HG02798 (cell line): ENCODE measurements around the gene HS6ST1.
A peak's percentile ranks its signal among the peaks of the same experiment; 100 is the strongest.

Experiments used
- ATAC-seq: cut with Tn5 transposase; IDR thresholded peaks from one replicate; pipeline ENCODE4 v1.9.1; 2021; ENCODE audit warnings: mild to moderate bottlenecking; ENCODE audit not compliant: unreplicated experiment, poor library complexity

The HS6ST1 gene, protein sequence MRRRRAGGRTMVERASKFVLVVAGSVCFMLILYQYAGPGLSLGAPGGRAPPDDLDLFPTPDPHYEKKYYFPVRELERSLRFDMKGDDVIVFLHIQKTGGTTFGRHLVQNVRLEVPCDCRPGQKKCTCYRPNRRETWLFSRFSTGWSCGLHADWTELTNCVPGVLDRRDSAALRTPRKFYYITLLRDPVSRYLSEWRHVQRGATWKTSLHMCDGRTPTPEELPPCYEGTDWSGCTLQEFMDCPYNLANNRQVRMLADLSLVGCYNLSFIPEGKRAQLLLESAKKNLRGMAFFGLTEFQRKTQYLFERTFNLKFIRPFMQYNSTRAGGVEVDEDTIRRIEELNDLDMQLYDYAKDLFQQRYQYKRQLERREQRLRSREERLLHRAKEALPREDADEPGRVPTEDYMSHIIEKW

DNA sequence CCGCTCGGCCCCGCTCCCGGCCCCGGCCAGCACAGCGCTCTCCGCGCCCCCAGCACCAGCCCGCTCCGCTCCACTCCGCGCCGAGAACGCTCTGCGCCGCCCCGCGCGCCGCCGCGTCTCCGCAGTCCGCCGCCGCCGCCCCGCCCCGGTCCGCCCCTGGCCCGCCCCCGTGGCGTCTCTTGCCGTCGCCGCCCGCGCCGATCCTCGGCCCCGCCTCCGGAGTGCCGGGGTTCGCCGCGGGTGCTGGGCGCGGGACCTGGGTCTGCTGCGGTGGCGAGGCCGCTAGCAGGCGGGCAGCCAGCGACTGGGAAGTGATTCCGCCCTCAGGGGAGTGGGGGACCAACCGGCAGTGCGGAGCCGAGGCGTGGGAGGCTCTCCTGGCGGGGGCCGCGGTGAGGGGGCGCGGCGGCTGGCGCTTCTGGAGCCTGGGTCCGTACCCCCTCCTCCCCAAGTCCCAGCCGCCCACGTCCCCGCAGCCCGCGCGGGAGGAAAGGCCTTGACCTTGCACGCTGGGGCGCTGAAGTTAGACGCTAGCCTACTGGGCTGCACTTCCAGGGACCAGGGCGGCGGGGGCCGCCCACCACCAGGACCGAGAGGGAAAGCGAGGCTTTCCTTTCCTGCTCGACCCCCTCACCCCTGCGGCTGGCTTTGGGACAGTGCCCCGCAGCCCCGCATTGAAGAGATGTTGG is at the start of gene HS6ST1:
Gene HS6ST1 (minus strand): TSS at position 93 of the 689 bp plus-strand sequence. CDS start 305 bp downstream, outside the sequence.
- peak; percentile 74 for ATAC-seq

DNA sequence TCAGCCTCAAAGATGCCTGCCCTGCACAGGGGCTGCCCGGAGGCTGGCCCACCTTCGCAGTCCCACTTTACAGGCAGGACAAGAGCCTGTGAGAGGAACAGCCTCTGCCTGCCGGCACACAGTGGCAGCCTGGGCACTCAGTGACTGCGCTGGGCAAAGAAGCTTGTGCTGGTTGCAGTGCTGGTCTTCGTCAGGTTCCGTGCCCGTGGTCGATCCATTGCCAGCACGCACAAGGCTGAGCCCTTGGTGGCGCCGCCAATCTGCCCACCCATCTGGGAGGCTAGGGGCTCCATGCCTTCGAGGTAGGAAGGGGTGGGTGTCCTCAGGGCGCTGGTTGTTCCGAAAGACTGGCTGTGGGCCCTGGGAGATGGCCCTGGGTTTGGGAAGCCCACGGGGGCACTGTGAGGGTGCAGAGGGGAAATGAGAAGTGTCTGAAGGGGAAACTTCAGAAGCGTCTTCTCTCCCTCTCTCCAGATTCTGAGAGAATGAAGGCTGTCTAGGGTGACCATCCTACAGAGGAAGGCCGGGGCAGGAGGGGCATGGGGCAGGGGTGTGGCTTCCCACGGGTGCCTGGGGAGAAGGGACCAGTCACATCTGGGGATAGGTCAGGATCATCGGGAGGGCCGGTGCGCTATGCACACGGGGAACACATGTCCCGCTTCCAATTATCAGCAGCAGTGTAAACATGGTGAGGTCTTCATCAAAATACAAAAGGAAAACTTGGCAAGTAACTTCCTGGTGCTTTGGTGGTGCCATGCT is 49.1 kb upstream of the HS6ST1 start:
- no peak for ATAC-seq

DNA sequence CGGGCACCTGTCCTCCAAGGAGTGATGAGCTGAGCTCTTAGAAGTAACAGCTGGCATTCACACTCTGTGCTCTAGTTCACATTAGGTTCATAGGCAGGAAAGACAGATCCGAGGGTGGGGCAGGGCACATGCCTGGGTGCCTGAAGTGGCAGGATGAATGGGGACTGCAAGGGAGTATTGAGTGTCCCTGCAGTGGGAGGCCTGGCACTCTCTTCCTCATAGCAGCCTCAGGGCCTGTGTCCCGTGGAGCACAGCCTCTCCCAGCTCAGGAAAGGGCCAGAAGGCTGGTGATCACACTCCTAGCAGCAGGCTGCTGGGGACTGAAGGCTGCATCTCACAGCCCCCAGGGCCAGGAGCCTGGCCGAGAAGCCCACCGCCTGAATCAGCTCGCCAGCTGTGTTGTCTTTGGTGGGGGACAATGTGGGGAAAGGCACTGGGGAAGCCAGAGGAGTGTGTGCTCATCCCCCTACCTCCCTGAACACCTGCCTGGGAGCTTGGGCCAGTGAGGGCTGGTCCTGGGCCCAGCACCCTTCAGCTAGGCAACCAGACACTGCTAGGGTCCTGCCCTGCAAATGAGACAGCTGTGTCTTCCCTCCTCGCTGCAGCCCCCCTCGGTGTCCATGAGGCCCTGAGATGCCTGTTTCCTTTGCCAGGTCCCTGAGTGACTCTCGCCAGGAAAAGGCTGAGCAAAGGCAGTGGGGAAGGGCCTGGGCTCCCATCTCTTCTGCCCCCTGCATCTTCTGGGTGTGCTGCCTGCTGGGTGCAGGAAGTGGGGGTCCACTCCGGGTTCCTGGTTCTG is 48.2 kb upstream of the HS6ST1 start:
- ATAC-seq: no peak

DNA sequence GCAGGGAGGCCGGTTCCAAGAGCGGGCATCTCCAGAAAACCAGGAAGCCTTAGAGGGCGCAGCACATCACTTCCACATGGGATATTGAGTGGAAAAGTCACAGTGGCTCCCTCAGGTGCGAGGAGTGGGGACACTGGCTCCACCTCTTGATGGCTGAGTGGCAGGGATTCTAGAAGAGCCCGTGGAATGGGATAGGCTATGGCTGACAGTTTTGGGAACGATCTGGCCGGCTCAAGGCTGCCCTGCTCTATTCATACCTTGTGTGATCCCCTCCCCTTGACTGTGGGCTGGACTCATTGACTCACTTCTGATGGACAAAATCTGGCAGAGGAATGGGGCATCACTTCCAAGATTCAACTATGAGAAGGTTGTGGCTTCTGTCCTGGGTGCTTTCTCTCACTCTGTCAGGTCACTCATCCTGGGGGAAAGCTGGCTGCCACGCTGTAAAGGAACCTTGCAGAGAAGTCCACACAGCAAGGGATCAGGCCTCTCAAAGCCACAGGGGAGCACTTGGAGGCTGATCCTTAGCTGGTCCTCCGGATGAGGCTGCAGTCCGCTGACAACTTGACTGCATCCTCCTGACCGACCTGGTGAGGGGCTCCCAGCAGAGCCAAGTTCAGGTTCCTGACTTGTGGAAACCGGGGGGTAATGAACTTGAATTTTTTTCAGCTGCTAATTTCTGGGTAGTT is 46.7 kb upstream of the HS6ST1 start:
- no peak for ATAC-seq

DNA sequence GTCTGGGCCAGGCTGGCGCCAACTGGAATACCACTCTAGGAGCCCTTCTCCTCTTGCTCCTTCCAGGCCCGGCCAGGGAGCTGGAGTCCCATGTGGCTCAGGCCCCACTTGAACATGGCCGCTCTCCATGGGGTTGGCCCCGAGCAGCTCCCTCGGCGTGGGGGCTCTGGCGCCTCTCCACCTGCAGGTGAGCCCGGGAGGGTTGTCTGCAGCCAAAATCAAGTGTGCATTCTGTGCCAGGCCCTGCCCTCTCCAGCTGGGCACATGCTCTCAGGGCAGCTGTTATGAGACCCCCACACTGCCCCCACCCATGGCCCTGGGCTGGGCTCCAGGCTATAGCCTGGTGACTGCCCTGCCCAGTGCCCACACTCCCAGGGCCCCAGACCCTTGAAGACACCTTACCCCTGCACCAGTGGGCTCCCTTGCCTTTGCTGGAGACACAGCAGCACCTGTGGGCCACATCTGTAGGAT is 45.8 kb upstream of the HS6ST1 start:
- no peak for ATAC-seq

DNA sequence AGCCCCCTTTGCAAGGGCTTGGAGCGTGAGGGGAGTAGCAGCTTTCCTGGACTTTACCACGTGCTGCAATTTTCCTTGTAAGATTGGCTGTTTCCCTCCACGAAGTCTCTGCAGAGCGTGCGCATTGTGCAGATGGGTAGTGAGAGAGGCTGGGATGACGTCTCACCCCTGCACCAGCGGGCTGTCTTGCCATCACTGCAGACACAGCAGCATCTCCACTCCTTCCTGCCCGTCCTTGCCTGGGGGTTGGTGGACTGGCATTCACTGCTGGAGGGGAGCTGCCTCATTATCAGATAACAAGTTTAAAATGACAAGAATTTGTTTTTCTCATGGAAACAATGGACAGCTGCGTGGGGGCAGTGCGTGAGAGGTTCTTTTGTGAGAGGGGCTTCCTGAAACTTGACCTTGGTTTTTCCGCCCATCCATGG is 45.3 kb upstream of the HS6ST1 start:
- no peak for ATAC-seq

DNA sequence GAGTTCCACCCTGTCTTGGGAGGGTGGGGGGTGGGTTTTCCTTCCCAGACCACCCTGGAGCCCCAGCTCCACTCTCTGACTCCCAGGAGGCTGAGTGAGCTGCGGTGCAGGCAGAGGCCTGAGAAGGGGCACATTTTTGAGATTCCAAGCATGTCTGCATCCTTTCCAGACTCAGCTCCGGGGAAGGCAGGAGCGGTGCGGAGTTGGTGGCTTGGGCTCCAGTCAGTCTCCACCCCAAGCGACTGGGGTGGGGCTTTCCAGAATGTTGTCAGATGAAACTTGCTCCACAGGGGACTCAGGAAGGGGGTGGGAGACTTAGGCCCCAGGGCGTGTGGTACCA is 44.2 kb upstream of the HS6ST1 start:
- no peak for ATAC-seq

DNA sequence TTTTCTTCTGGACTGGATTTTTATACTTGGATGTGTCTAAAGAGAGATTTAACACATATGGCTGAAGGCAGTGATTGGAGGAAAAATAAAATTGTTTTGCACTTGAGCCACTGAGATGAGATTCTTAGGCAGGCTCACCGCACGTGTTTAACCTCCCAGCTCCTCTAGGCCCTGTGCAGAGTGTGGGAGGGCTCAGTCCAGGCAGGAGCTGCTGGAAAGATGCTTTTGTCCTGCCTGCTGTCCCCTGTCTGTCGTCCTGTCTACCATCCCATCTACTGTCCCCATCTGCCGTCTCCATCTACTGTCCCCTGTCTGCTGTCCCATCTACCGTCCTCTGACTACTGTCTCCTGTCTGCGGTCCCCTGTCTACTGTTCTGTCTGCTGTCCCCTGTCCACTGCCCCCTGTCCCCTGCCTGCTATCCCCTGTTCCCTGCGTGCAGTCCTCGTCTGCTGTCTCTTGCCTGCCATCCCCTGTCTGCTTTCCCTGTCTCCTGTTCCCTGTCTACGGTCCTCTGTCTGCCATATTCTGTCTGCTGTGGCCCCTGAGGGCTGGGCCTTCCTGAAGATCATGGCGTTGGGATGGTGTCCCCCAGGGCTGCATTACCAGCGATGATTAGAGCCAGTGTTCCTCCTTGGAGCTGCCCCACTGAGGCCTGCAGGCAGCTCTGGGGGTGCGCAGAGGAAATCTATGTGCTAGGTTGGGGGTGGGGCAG is 43.7 kb upstream of the HS6ST1 start:
- ATAC-seq: no peak

DNA sequence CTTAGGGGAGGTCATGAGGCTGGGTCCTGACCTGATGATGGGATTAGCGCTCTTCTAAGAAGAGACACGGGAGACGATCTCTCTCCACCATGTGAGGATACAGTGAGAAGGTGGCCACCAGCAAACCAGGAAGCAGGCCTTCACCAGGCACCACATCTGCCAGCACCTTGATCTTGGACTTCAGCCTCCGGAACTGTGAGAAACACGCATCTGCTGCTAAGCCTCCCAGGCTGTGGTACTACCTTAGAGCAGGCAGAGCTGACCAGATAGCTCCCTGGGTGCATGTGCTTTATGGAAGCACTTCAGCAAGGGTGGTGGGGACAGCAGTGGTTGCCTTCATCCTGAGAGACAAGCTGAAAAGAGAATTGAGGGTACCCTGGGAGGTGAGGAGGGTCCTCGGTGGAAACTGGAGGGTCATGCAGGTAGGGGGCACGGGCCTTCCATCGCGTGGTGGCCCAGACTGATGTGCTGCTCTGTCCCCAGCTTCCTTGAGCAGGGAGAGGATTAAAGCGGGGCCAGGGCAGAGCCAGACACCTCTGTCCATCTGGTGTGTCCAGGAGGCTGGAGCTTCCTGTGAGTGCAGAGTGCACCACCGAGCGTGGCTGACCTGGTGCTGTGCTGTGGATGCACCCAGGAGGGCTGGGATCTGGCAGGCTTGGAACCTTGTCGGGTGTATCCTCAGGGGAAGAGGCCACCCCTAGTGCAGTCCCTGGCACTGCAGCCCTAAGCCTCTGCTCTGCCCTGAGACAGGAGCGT is 42.9 kb upstream of the HS6ST1 start:
- ATAC-seq: no peak

DNA sequence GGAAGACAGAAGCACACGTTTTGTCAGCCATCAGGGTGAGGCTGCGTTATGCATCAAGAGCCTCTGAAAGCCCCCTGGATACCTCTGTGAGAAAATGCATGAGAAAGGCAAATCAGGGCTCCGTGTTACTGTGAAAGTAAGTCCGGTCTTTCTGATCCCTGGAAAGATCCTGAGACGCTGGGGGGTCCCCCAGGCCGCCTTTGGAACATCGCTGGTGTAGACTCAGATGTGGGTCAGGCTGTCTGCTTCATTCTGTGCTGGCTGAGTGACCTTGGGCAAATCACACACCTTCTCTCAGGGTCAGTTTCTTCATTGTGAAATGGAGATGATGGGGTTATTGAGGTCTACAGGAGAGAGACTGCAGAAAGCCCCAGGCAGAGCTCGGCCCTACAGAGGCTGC is 42.0 kb upstream of the HS6ST1 start:
- ATAC-seq: no peak

DNA sequence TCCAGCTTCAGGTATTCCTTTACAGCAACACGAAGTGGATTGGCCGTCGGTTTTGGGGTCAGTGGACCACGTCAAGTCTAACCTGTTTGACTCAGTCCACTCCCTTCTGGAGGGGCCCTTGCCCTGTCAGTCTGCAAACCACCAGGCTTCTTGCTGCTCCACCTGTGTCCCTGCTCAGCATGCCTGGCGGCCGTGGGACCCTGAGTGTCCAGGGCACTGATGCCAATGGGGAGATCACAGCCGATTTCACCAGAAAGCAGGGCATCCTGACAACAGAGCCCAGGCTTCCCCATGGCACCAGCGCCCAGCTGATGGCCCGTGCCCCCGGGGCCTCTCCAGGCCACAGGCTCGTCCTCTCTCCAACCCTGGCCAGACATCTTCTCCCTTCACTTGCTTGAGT is 41.2 kb upstream of the HS6ST1 start:
- no peak for ATAC-seq

DNA sequence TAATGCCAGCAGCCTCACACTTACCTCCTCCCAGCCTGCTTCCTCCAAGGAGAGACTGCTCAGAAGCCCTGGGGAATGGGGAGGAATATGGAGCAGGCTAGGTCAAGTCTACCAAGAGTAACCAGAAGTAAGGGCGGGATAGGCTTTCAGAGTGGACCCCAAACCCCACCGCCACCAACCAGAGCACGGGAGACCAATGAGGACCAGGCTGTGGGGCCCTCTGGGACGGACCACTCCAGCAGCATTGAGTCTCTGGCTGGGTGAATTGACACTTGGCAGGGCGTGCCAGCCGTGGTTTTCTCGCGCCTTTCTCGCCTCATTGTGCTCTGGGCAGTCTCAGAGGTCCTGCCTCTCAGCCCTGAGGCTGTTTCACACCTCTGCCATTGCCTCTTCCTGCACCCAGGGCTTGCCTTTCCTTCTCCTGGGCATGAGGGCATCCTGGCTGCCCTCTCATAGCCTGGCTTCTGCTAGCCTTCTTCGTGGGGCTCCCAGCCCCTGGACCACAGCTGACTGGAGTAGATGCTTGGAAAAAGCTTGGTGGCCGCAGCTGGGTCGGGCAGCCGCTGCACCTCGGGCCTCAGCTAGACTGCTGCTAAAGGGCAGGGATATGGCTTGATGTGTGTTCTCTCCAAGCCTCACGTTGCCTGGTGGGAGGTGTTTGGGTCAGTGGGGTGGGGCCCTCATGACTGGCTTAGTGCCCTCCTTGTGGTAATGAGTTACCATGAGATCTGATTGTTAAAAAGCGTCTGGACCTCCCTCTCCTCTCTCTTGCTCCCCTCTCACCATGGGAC is 40.5 kb upstream of the HS6ST1 start:
- ATAC-seq: no peak

DNA sequence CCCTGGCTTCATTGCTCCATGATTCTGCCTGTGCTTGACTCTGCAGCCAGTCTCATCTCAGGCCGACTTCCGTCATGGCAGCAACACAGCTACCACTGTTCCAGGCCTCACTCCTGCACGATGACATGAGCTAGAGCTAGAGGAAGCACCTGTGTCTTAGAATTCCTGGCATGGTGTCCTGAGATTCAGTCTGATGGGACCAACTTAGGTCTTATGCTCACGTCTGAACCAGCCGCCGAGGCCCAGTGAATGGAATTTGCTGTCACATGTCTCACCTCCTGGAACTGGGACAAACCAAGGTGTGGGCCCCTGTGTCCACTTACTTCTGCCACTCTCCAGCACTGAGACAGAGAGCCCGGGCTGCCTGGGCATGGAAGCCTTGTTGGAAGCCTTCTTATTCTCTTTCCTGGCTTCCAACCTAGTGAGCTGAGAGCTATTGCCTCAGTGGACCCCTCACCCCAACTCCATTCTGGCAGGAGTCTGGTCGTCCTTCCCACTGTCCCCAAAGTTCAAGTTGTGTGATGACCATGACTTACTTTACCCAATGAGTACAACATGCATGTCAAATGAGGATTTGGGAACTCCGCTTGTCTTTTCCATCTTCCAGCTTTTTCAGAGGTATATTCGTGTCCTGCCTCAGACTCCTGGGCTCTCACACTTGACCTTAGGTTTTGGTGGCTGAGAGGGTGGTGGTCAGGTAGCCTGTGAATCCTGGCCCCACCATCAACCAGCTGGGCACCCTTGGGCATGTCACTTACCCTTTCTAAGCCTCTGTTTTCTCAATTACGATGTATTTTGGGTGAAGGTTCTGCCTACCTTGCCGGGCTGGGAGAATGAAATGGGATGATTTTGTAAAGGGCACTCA is 39.1 kb upstream of the HS6ST1 start:
- ATAC-seq: no peak

DNA sequence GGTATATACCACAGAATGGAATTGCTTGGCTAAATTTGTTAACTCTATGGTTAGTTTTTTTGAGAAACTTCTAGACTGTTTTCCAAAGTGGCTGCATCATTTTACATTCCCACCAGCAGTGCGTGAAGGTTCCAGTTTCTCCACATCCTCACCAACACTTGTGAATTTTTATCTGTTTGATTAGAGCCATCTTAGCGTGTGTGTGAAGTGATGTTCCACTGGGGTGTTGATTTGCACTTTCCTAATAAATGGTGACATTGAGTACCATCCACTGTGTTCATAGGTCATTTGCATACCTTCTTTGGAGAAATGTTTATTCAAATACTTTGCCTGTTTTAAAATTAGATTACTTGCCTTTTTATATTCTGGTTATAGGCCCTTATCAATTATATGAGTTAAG is 37.5 kb upstream of the HS6ST1 start:
- ATAC-seq: no peak

DNA sequence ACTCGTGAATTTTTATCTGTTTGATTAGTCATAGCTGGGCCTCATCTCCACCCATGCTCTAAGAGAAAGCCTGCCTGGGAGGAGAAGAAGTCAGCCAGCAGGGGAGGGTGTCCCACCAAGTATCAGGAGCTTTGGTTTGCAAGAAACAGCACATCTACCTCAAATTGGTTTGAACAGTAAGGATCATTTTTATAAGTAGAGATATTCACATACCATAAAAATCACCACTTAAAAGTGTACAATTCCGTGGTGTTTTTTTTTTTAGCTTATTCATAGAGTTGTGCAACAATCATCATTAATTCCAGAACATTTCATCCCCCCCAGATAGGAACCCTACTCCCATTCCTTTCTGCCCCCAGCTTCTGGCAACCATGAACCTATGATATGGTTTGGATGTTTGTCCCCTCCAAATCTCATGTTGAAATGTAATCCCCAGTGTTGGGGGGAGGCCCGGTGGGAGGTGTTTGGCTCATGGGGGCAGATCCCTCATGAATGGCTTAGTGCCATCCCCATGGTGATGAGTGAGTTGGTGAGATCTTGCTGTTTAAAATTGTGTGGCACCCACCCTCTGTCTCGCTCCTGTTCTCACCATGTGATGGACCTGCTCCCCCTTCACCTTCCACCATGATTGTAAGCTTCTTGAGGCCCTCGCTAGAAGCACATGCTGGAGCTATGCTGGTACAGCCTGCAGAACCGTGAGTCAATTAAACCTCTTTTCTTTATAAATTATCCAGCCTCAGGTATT is 36.2 kb upstream of the HS6ST1 start:
- ATAC-seq: no peak

DNA sequence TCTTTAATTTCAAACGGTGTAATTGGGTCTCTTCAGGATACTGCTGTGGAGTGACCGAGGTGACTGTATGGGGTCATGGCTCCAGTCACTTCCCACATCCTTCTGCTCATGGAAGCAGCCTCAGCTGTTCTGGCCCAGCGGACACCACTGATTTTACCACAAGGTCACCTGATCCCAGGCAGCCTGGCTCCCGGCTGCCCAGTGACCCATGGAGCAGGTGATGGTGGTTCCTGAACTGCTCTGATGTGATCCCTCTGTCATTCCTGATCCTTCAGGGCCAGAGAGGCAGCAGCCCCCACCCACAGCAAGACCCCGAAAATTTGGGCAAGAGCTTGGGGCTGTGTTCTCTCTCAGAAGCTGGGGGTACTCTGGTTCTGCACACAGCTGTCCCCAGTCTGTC is 35.5 kb upstream of the HS6ST1 start:
- ATAC-seq: no peak
